ENCODE data around the gene GAB3.

DNA sequence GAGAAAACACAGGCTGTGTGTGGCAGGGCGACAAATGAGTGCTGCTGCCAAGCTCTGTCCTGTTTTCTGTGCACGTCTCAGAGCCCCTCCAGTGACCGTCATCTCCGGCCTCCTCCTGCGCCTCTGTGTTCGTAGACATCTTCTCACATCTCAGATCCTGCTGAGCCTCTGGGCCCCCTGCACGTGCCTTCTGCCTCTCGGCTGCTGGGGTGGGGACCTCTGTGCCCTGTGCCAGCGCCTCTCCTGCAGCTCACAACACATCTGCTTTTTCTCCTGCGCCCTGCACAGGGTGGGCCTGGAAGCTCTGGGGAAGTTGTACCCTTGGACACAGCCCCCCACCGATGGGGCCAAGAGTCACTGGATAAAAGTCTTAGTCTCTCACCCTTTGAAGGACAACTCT, 95.1 kb downstream of the GAB3 start:
- TF ChIP-seq, protein P1, sequence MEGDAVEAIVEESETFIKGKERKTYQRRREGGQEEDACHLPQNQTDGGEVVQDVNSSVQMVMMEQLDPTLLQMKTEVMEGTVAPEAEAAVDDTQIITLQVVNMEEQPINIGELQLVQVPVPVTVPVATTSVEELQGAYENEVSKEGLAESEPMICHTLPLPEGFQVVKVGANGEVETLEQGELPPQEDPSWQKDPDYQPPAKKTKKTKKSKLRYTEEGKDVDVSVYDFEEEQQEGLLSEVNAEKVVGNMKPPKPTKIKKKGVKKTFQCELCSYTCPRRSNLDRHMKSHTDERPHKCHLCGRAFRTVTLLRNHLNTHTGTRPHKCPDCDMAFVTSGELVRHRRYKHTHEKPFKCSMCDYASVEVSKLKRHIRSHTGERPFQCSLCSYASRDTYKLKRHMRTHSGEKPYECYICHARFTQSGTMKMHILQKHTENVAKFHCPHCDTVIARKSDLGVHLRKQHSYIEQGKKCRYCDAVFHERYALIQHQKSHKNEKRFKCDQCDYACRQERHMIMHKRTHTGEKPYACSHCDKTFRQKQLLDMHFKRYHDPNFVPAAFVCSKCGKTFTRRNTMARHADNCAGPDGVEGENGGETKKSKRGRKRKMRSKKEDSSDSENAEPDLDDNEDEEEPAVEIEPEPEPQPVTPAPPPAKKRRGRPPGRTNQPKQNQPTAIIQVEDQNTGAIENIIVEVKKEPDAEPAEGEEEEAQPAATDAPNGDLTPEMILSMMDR (IDR thresholded peaks at IDR 0.05) = no peak
- no peak for TF ChIP-seq POLR2A (IDR thresholded peaks at IDR 0.05)
